GM21723 (cell line): ENCODE data around the gene M6PR.
"Not testable (repeated sequence)": the region's sequence is repeated elsewhere in the genome, so short reads cannot be mapped to it uniquely, and the experiment has no call there.

ENCODE experiments used
- ATAC-seq: cut with Tn5 transposase; IDR thresholded peaks from one replicate; pipeline ENCODE4 v1.9.1; 2021; ENCODE audit warnings: mild to moderate bottlenecking, moderate library complexity; ENCODE audit not compliant: unreplicated experiment

The M6PR gene

DNA sequence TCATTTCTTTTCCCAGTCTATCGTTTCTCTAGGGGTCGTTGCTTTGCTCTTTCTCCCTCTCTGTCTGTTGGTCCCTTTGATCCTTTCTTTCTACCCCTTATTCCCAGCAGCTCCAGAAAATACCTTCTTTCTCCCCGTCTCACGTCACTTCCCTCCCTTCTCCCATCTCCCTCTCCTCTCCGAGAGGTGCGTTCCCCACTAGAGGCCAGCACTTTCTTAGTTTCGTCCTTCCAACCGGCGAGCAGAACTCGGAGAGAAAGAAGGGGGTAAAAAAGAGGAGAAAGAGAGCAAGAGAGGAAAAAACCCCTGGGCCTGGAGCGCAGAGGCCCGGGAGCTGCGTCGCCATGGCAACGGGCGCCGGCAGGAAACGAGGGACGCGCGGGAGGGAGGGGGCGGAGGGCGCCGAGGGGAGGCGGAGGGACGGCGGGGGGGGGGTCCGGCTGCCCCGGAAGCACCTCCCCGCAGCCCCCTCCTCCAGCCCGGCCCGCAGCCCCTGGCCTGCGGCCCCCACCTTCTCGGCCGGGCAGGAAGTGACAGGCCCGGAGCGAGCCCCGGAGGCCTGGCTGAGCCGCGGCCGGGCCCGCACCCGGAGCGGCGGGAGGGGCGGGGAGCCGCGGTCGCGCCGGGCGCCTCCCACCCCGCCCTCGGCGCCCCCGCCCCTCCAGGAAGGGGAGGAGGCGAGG lies 35.3 kb downstream of the M6PR start, which contains the start of gene PHC1:
Gene PHC1, plus strand, starts transcription at position 477 of the 683 bp plus-strand sequence. CDS start 3,169 bp downstream, outside the sequence.
- peak; percentile 64 for ATAC-seq

DNA sequence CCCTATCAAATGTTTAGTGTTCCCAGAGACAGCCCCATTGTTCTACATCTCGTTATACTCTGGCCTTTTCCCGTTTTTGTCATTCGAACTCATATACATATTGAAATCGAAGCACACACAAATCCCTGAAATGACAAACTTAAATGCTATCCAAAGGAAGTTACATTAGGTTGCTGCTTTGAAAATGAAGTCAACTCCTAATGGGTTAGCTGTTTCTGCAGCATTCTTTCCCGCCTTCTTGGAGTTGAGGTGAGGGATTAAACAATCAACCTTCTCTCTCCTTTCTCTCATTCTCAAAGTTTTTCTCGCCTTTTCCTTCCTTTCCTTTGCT lies 35.8 kb downstream of the M6PR start:
- no peak for ATAC-seq

- ATAC-seq = no peak
Observed at GRCh38 chr12:8912914-8913313, 36.5 kb downstream of the M6PR start.

- ATAC-seq = no peak
Observed at GRCh38 chr12:8911606-8912268, 37.7 kb downstream of the M6PR start.

DNA sequence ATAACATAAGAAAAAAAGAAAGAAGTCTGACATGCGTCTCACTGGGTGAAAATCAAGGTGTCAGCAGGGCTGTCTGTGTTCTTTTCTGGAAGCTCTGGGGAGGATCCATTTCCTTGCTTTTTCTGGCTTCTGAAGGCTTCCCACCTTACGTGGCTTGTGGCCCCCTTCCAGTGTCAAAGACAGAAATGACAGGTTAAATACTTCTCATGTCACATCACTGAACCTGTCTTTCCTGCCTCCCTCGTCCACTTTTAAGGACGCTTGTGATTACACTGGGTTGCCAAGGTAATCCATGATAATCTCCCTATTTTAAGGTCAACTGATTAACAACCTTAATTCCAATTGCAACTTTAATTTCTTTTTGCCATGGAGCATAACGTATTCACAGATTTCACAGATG lies 39.7 kb downstream of the M6PR start:
- no peak for ATAC-seq

GRCh38 chr12:8907513-8907912 lies 41.9 kb downstream of the M6PR start:
- no peak for ATAC-seq

- ATAC-seq = no peak
Observed at GRCh38 chr12:8906266-8907180, 42.9 kb downstream of the M6PR start.

DNA sequence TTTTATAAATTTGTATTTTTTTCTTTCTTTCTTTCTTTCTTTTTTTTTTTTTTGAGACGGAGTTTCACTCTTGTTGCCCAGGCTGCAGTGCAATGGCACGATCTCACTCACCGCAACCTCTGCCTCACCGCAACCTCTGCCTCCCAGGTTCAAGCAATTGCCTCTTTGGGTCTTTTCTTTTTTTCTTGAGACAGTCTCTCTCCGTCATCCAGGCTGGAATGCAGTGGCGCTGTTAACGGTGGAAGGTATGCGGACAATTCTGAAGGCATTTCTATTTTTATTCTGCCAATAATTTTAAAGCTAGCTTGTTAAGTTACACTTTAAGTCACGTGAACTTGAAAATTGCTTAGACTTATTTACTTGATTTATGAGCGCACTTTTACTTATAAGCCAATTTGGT lies 43.9 kb downstream of the M6PR start:
- no peak for ATAC-seq

DNA sequence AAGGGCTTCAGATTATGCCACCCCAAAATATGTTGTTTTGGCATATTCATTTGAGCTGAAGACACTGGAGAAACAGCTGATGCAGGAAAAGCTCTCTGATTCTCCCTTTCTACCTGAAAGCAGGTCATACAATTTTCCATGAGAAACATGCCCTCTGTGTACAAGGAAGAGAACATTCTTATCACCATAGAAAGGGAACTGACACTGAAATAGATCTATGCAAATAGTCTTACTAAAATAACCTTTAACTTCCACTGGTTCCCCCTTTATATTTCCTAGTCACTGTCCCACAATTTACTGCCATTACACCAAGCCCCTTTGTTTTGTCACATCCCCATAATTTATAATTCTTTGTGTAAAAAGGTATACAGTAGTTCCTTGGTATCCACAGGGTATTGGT lies 44.8 kb downstream of the M6PR start:
- ATAC-seq = no peak

DNA sequence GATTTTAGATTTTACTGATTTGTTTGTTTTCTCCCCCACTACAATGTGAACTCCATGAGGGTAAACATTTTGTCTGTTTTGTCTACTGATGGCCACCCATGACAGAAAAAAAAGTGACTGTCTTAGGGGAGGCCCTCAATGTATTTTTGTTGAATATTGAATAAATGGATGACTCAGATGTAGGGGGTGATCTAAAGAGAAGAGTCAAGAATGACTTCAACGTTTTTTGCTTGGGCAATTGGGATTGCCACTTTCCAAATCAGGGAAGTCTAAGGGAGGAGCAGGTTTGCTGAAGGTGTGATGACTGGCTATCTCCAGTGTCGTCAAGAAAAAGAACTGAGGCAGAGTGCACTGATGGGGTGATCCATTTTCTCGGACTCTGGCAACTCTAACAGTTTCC lies 45.8 kb downstream of the M6PR start:
- no peak for ATAC-seq

DNA sequence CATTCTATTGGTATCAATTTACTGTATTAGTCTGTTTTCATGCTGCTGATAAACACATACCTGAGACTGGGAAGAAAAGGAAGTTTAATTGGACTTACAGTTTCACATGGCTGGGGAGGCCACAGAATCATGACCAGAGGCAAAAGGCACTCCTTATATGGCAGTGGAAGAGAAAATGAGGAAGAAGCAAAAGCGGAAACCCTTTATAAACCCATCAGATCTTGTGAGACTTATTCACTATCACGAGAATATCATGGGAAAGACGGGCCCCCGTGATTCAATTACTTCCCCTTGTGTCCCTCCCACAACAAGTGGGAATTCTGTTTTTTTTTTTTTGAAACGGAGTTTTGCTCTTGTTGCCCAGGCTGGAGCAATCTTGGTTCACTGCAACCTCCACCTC lies 46.7 kb downstream of the M6PR start:
- ATAC-seq = not testable (repeated sequence)

- no peak for ATAC-seq
Observed at GRCh38 chr12:8899830-8900229, 49.6 kb downstream of the M6PR start.

DNA sequence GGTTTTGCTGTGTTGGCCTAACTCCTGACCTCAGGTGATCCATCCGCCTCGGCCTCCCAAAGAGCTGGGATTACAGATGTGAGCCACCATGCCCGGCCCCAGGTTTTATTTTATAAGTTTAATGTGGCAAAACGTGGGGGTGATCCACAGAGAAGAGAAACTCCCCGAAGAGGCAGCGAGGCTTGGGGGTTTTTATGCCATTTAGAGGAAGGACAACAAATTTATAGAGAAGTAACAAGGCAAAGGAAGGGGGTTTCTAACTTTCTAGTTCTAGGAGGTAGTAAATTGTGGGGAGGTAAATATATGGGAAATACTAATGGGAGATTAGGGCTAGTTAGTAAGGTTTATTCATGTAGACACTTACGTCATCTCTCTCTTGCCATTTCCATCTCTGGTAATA lies 52.4 kb downstream of the M6PR start:
- ATAC-seq = no peak

DNA sequence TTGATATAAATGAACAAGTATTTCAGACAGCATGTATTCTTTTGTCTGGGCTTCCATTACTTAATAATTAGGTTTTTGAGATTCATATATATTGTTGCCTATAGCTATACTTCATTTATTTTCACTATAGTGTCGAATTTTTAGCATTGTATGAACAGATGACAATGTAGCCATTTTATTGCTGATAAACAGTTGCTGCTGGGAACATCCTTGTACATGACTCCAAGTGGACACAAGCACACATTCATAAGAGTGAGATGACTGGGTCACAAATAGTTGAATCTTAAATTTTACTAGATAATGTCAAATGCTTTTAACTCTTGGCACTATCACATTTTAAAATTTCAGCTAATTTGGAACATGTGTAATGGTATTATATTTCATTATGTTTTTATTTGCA lies 54.5 kb downstream of the M6PR start:
- no peak for ATAC-seq

- no peak for ATAC-seq
Observed at GRCh38 chr12:8894378-8894777, 55.1 kb downstream of the M6PR start.

GRCh38 chr12:8891976-8892375 lies 57.5 kb downstream of the M6PR start:
- ATAC-seq = no peak
